Cardiac muscle cell (in vitro differentiated cells and primary cell): ENCODE results near the gene GPR31. TPM values are rescaled to one million over a fixed set of nuclear protein-coding genes. Genes with fewer than 3 reads are reported as not detected.

Experiments used
- DNase-seq, 2 donors: peaks; one replicate each; pipeline versions ENCODE4 v3.0.0 to v3.0.0-alpha.2; 2010 to 2017; ENCODE audit warnings: low read depth in 1 of 2, low spot score in 1 of 2
- H3K27ac ChIP-seq: fragments of 200-600 bp; sonication (generic); 2 replicates; pipeline ENCODE4 v1.5.1; 2016
- H3K27me3 ChIP-seq: fragments of 200-600 bp; sonication (generic); 2 replicates; pipeline ENCODE4 v1.6.0; 2016; ENCODE audit warnings: control low read depth
- H3K36me3 ChIP-seq: fragments of 200-600 bp; sonication (generic); 2 replicates; pipeline ENCODE4 v1.5.1; 2016; ENCODE audit warnings: control low read depth
- H3K4me1 ChIP-seq: fragments of 200-600 bp; sonication (generic); 2 replicates; pipeline ENCODE4 v1.8.1; 2017; ENCODE audit warnings: low read depth, mild to moderate bottlenecking, mixed run types
- H3K4me3 ChIP-seq: fragments of 200-600 bp; sonication (generic); 2 replicates; pipeline ENCODE4 v1.5.1; 2016; ENCODE audit warnings: mild to moderate bottlenecking
- H3K9me3 ChIP-seq: fragments of 200-600 bp; sonication (generic); 2 replicates; pipeline ENCODE4 v1.5.1; 2017; ENCODE audit warnings: low read depth, mild to moderate bottlenecking, control low read depth
- CTCF ChIP-seq: IDR thresholded peaks from 2 replicates; pipeline ENCODE4 v1.5.1; 2012; ENCODE audit warnings: low read depth, mild to moderate bottlenecking, low read length
- polyA plus RNA-seq: library from polyadenylated mRNA; unstranded; fragments of >200 nt; fragmentation: Nextera tagmentation; extraction: Ambion mirVana; gene quantifications from 2 replicates; pipeline ENCODE4 v1.2.1, GENCODE V29; 2016
- total RNA-seq: library from RNA; depleted of rRNA; stranded (reverse); fragments of >200 nt; gene quantifications from 2 replicates; pipeline ENCODE4 v1.2.3, GENCODE V29; 2016

GPR31 gene
- total and polyA plus RNA-seq, 2 experiments from 2014 or later: not detected

- H3K4me3 ChIP-seq: no peak overlapping the region
- no peaks in the 10 kb centered on the region for H3K4me1 ChIP-seq
- no peak for TF ChIP-seq CTCF
- H3K9me3 ChIP-seq: no peaks in the 10 kb centered on the region
- no peaks in the 10 kb centered on the region for H3K36me3 ChIP-seq
- no peak for DNase-seq
- peaks cover 80% of the 10 kb centered on the region for H3K27me3 ChIP-seq
- H3K27ac ChIP-seq: no peak overlapping the region
These were observed 23.1 kb downstream of the GPR31 start for GRCh38 chr6:167134448-167135328.

- Histone ChIP-seq H3K9me3 (no peaks in the 10 kb centered on the region), H3K4me1 (no peaks in the 10 kb centered on the region)
- TF ChIP-seq CTCF: no peak
These were observed 26.8 kb downstream of the GPR31 start for GRCh38 chr6:167130712-167131684.

GRCh38 chr6:167130008-167130677 lies 27.6 kb downstream of the GPR31 start:
- H3K9me3 ChIP-seq: no peaks in the 10 kb centered on the region
- no peak for DNase-seq
- no peak for TF ChIP-seq CTCF

More at GRCh38 chr6:167130712-167131684, 26.8 kb downstream of the GPR31 start:
- peaks cover 90% of the 10 kb centered on the region for H3K27me3 ChIP-seq
- H3K27ac ChIP-seq: no peak overlapping the region
- no peak for DNase-seq
- no peak overlapping the region for H3K4me3 ChIP-seq
- no peaks in the 10 kb centered on the region for H3K36me3 ChIP-seq

GRCh38 chr6:167129562-167129961 lies 28.2 kb downstream of the GPR31 start:
- Histone ChIP-seq H3K27me3 (peaks cover 76% of the 10 kb centered on the region), H3K4me3 (no peak overlapping the region), H3K36me3 (no peaks in the 10 kb centered on the region), H3K4me1 (no peaks in the 10 kb centered on the region), H3K27ac (no peak overlapping the region), H3K9me3 (no peaks in the 10 kb centered on the region)
- TF ChIP-seq CTCF: no peak
- no peak for DNase-seq

More at GRCh38 chr6:167130008-167130677, 27.6 kb downstream of the GPR31 start:
- Histone ChIP-seq H3K36me3 (no peaks in the 10 kb centered on the region), H3K4me1 (no peaks in the 10 kb centered on the region), H3K27ac (no peak overlapping the region), H3K4me3 (no peak overlapping the region), H3K27me3 (peaks cover 82% of the 10 kb centered on the region)

GRCh38 chr6:167129159-167129558 lies 28.6 kb downstream of the GPR31 start:
- DNase-seq: no peak
- no peak for TF ChIP-seq CTCF
- Histone ChIP-seq H3K36me3 (no peaks in the 10 kb centered on the region), H3K27ac (no peak overlapping the region), H3K4me3 (no peak overlapping the region), H3K9me3 (no peaks in the 10 kb centered on the region), H3K27me3 (peaks cover 72% of the 10 kb centered on the region), H3K4me1 (no peaks in the 10 kb centered on the region)
